Measurements from ENCODE around the gene ATP7B.
"Not testable (repeated sequence)": the region's sequence is repeated elsewhere in the genome, so short reads cannot be mapped to it uniquely, and the experiment has no call there.

The ATP7B gene

DNA sequence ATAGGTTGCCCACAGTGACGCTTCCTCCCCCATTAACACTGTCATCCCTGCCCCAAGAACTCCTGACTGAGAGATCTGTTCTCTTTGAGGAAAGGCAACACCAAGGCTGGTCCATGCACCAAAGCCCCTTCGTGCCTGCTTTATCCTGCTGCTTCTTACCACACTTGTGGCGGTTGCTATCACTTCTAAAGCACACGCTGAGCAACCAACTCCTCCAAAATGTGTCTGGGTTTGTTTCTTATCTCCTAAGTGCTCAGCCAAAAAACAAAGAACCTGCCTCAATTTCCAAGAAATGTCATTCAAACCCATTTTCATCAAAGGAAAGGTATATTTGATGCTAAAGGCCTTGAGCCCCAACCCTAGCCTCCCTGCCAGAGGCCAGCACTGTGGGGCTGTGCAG is 14.6 kb downstream of the ATP7B start:
- peaks cover 15 to 26% of the 10 kb centered on the region in 2 donors for H3K4me1 ChIP-seq (ENCODE audit: control insufficient read depth in 1 of 2, insufficient read depth in 2 of 2, low read length in 2 of 2)
- no peak overlapping the region for H3K27ac ChIP-seq (ENCODE audit: low read length)
- H3K4me3 ChIP-seq (ENCODE audit: low read depth in 1 of 2, low read length in 2 of 2): no peak overlapping the region
- H3K36me3 ChIP-seq (ENCODE audit: control insufficient read depth in 1 of 2, insufficient read depth in 2 of 2, low read length in 2 of 2): no peaks in the 10 kb centered on the region
- no peaks in the 10 kb centered on the region for H3K9me3 ChIP-seq (ENCODE audit: control insufficient read depth in 1 of 2, low read length in 2 of 2)
- H3K27me3 ChIP-seq (ENCODE audit: low read depth, low read length): no peaks in the 10 kb centered on the region

DNA sequence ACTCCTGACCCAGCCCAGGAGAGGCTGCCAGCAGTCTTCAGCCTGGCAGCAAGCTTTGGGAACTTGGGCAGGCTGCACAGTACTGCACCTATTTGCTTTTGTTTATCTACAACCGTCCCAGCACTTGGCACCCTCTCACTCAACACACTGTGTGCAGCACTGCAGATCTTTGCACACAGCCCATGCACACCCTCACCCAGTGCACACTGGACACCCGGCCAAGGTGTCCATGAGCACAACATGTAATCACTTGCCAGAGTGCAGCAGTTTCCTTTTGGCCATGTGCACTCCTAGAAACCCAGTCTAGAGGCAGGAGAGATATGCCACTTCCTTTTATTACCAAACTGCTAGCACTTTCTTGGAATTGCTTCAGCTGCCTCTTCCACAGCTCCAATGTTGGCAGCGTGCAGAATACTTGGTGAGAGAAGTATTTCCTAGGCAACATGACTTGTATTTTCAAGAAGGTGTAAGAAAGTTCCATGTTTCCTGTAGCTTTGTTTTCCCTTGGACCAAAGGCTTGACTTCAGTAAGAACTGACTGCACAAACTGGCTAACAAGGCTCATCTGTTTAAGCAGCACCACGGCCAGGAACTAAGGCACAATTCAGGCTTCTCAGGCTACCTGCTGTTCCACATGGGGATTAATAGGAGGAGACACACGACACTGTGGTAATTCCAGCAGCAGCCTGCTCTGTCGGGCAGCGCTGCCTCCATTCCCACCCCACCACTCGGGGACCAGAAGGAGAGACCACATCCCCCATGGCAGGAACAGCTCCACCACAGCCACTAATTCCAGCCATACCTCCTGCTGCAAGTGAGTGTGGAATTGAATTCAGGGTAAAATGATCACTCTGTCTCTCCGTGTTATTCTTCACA is 15.3 kb downstream of the ATP7B start:
- H3K4me3 ChIP-seq (ENCODE audit: low read depth in 1 of 2, low read length in 2 of 2): peak overlapping the region; percentile 8 to 41
- no peak overlapping the region for H3K27ac ChIP-seq (ENCODE audit: low read length)
- H3K4me1 ChIP-seq (ENCODE audit: control insufficient read depth in 1 of 2, insufficient read depth in 2 of 2, low read length in 2 of 2): peaks cover 15 to 26% of the 10 kb centered on the region in 2 donors
- H3K36me3 ChIP-seq (ENCODE audit: control insufficient read depth in 1 of 2, insufficient read depth in 2 of 2, low read length in 2 of 2): no peaks in the 10 kb centered on the region
- no peaks in the 10 kb centered on the region for H3K9me3 ChIP-seq (ENCODE audit: control insufficient read depth in 1 of 2, low read length in 2 of 2)
- H3K27me3 ChIP-seq (ENCODE audit: low read depth, low read length): no peaks in the 10 kb centered on the region

DNA sequence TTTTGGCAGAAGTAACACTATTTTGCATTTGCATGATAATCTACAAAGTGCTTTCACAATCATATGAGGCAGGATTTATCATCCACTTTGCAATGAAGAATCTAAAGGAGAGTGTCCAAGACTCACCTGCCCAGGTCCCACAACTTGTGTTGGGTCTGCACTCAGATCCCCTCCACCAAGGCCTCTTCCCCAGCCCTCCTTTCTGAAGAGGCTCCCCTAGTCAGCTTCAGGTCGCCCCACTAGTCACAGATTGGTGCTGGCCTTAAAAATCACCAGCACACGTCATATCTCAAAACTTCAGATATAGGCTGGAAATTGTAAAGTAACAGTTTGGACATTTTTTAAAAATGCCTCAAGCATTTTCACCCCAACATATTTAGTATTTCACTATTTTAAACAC is 17.5 kb downstream of the ATP7B start:
- H3K27me3 ChIP-seq (ENCODE audit: low read depth, low read length): no peaks in the 10 kb centered on the region
- peaks cover 9 to 16% of the 10 kb centered on the region in 2 donors for H3K4me1 ChIP-seq (ENCODE audit: control insufficient read depth in 1 of 2, insufficient read depth in 2 of 2, low read length in 2 of 2)
- no peaks in the 10 kb centered on the region for H3K36me3 ChIP-seq (ENCODE audit: control insufficient read depth in 1 of 2, insufficient read depth in 2 of 2, low read length in 2 of 2)
- no peak overlapping the region for H3K4me3 ChIP-seq (ENCODE audit: low read depth in 1 of 2, low read length in 2 of 2)
- H3K27ac ChIP-seq (ENCODE audit: low read length): no peak overlapping the region
- H3K9me3 ChIP-seq (ENCODE audit: control insufficient read depth in 1 of 2, low read length in 2 of 2): no peaks in the 10 kb centered on the region

DNA sequence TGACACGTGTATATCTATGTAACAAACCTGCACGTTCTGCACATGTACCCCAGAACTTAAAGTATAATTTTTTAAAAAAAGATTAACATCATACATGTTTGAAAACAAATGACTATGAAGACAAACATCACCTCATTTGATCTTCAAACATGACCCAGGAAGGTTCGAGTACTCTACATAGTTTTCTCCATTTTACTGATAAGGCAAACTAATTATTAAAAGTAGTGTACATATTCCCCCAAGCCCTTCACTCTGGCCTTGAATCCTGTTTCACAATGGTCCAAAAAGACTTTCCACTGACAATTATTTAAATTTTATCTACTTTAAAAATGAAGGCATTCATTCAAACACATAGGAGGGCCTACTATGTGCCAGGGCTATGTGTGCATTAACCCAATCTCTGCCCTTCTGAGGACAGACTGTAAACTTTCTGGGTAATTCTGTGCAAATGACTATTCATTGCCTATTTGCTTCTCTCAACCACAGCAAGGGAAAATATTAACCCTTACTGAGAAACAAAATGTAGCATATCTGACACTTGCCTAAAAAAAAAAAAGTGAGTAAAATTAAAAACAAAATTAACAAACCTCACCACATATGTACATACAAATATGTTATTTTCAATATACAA is 22.1 kb downstream of the ATP7B start:
- Histone ChIP-seq H3K4me1 (ENCODE audit: control insufficient read depth in 1 of 2, insufficient read depth in 2 of 2, low read length in 2 of 2) (no peaks in the 10 kb centered on the region), H3K9me3 (ENCODE audit: control insufficient read depth in 1 of 2, low read length in 2 of 2) (no peaks in the 10 kb centered on the region), H3K27me3 (ENCODE audit: low read depth, low read length) (no peaks in the 10 kb centered on the region), H3K4me3 (ENCODE audit: low read depth in 1 of 2, low read length in 2 of 2) (no peak overlapping the region), H3K27ac (ENCODE audit: low read length) (no peak overlapping the region), H3K36me3 (ENCODE audit: control insufficient read depth in 1 of 2, insufficient read depth in 2 of 2, low read length in 2 of 2) (no peaks in the 10 kb centered on the region)

DNA sequence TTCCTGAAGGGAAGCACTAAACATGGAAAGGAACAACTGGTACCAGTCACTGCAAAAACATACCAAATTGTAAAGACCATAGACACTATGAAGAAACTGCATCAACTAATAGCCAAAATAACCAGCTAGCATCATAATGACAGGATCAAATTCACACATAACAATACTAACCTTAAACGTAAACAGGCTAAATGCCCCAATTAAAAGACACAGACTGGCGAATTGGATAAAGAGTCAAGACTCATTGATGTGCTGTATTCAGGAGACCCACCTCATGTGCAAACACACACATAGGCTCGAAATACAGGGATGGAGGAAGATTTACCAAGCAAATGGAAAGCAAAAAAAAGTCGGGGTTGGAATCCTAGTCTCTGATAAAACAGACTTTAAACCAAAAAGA is 26.3 kb downstream of the ATP7B start:
- not testable (repeated sequence) for H3K27me3 ChIP-seq (ENCODE audit: low read depth, low read length); H3K4me1 ChIP-seq (ENCODE audit: control insufficient read depth in 1 of 2, insufficient read depth in 2 of 2, low read length in 2 of 2); H3K27ac ChIP-seq (ENCODE audit: low read length); H3K4me3 ChIP-seq (ENCODE audit: low read depth in 1 of 2, low read length in 2 of 2); H3K9me3 ChIP-seq (ENCODE audit: control insufficient read depth in 1 of 2, low read length in 2 of 2); H3K36me3 ChIP-seq (ENCODE audit: control insufficient read depth in 1 of 2, insufficient read depth in 2 of 2, low read length in 2 of 2)

DNA sequence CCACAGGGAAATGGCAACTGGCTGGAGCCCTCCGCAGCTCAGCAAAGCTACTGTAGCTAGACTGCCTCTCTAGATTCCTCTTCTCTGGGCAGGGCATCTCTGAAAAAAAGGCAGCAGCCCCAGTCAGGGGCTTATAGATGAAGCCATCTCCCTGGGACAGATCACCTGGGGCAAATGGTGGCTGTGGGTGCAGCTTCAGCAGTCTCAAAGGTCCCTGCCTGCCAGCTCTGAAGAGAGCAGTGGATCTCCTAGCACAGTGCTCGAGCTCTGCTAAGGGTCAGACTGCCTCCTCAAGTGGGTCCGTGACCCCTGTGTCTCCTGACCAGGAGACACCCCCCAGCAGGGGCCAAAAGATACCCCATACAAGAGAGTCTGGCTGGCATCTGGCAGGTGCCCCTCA is 28.0 kb downstream of the ATP7B start:
- H3K4me3 ChIP-seq (ENCODE audit: low read depth in 1 of 2, low read length in 2 of 2); H3K9me3 ChIP-seq (ENCODE audit: control insufficient read depth in 1 of 2, low read length in 2 of 2); H3K4me1 ChIP-seq (ENCODE audit: control insufficient read depth in 1 of 2, insufficient read depth in 2 of 2, low read length in 2 of 2); H3K36me3 ChIP-seq (ENCODE audit: control insufficient read depth in 1 of 2, insufficient read depth in 2 of 2, low read length in 2 of 2); H3K27ac ChIP-seq (ENCODE audit: low read length); H3K27me3 ChIP-seq (ENCODE audit: low read depth, low read length): not testable (repeated sequence)

DNA sequence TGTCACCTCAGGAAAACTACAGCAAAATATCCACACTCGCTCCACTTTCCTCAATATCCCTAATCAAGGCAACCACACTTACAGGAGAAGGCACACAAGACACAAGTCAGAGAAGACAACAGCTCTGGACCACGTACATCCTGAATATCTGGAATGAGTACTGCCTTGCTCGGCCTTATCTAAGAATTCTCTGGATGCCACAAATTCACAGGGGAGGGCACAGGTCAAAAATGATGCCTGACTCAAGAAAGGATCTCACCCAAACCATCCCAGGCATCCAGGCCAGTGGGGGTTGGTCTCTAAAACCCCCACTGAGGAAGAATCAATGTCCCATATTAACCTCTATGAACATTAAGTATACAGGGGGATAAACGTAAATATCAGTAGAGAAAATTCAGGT is 29.9 kb downstream of the ATP7B start:
- Histone ChIP-seq H3K27ac (ENCODE audit: low read length) (no peak overlapping the region), H3K27me3 (ENCODE audit: low read depth, low read length) (no peaks in the 10 kb centered on the region), H3K4me3 (ENCODE audit: low read depth in 1 of 2, low read length in 2 of 2) (no peak overlapping the region), H3K36me3 (ENCODE audit: control insufficient read depth in 1 of 2, insufficient read depth in 2 of 2, low read length in 2 of 2) (no peaks in the 10 kb centered on the region), H3K9me3 (ENCODE audit: control insufficient read depth in 1 of 2, low read length in 2 of 2) (no peaks in the 10 kb centered on the region), H3K4me1 (ENCODE audit: control insufficient read depth in 1 of 2, insufficient read depth in 2 of 2, low read length in 2 of 2) (no peaks in the 10 kb centered on the region)

DNA sequence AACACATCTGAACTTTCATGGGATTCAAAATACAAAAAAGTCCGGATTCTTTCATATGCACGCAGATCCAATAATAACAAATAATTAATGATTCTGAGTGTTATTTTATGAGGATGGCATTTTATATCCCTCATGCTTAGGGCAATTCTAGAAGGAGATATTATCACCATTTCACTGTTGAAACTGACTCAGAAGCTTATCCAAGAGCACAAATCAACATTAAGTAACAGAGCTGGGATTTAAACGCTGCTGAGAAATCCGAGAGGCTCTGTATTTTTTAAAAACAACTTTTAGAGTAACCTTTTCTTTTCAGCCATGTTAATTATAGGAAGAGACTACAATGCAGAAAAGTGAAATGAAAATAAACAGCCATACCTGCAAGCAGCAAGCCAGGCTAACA is 30.3 kb downstream of the ATP7B start:
- no peaks in the 10 kb centered on the region for H3K4me1 ChIP-seq (ENCODE audit: control insufficient read depth in 1 of 2, insufficient read depth in 2 of 2, low read length in 2 of 2)
- no peaks in the 10 kb centered on the region for H3K9me3 ChIP-seq (ENCODE audit: control insufficient read depth in 1 of 2, low read length in 2 of 2)
- H3K27ac ChIP-seq (ENCODE audit: low read length): no peak overlapping the region
- H3K4me3 ChIP-seq (ENCODE audit: low read depth in 1 of 2, low read length in 2 of 2): no peak overlapping the region
- no peaks in the 10 kb centered on the region for H3K36me3 ChIP-seq (ENCODE audit: control insufficient read depth in 1 of 2, insufficient read depth in 2 of 2, low read length in 2 of 2)
- H3K27me3 ChIP-seq (ENCODE audit: low read depth, low read length): no peaks in the 10 kb centered on the region

DNA sequence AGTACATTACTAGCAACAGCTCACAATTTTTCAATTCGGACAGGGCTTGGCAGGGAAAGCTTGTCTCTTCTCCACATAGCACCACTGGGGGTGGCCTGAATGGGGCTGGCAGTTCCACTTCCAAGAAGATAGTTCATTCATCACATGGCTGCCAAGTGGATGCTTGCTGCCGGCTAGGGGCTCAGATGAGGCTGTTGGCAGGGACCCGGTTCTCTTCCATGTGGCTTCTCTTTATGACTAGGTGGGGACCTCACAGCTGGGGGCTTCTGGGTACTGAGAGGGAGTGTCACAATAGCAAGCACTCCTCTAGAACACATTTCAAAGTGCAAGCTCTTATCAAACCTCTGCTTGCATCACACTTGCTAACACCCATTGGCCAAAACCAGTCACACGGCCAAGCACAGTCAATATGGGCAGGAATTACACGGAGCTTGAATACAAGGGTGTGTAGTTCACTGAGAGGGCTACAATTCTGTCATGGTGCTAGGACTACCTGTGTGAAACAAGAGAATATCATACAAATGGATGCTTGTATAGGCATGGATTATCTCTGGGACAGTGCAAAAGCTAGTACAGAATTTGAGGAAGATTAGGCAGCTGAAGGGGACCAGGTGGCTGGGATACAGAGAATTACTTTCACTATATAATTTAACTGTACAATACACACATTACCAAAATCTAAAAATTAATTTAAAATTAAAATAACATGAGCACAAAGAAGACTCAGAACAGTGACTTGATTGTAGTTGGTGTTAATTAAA is 32.3 kb downstream of the ATP7B start:
- Histone ChIP-seq H3K36me3 (ENCODE audit: control insufficient read depth in 1 of 2, insufficient read depth in 2 of 2, low read length in 2 of 2) (peaks cover 0 to 3% of the 10 kb centered on the region in 2 donors), H3K4me3 (ENCODE audit: low read depth in 1 of 2, low read length in 2 of 2) (no peak overlapping the region), H3K9me3 (ENCODE audit: control insufficient read depth in 1 of 2, low read length in 2 of 2) (no peaks in the 10 kb centered on the region), H3K4me1 (ENCODE audit: control insufficient read depth in 1 of 2, insufficient read depth in 2 of 2, low read length in 2 of 2) (no peaks in the 10 kb centered on the region), H3K27me3 (ENCODE audit: low read depth, low read length) (no peaks in the 10 kb centered on the region), H3K27ac (ENCODE audit: low read length) (no peak overlapping the region)

DNA sequence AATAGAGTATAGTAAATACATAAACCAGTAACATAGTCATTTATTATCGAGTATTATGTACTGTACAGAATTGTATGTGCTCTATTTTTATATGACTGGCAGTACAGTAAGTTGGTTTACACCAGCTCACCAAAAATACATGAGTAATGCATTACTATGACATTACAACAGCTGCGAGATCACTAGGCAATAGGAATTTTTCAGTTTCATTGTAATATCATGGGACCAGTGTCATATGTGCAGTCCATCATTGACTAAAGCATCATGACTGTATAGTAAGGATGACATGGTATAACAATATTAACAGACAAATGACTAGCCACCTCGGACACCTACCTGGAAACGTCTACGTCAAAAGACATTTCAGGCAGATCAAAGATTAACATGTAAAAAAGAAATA is 33.6 kb downstream of the ATP7B start:
- Histone ChIP-seq H3K9me3 (ENCODE audit: control insufficient read depth in 1 of 2, low read length in 2 of 2) (no peaks in the 10 kb centered on the region), H3K27me3 (ENCODE audit: low read depth, low read length) (no peaks in the 10 kb centered on the region), H3K27ac (ENCODE audit: low read length) (no peak overlapping the region), H3K4me1 (ENCODE audit: control insufficient read depth in 1 of 2, insufficient read depth in 2 of 2, low read length in 2 of 2) (no peaks in the 10 kb centered on the region), H3K36me3 (ENCODE audit: control insufficient read depth in 1 of 2, insufficient read depth in 2 of 2, low read length in 2 of 2) (peaks cover 0 to 3% of the 10 kb centered on the region in 2 donors), H3K4me3 (ENCODE audit: low read depth in 1 of 2, low read length in 2 of 2) (no peak overlapping the region)

DNA sequence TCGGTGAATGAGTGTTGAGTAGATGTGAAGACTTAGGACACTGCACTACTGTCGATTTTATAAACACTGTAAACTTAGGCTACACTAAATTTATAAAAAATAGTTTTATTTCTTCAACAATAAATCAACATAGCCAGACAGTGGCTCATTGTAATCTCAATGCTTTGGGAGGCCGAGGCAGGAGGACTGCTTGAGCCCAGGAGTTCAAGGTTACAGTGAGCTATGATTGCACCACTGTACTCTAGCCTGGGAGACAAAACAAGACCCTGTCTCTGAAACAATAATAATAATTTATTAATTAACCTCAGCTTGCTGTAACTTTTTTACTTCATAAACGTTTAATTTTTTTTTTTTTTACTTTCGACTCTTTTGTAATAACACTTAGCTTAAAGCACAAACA is 34.4 kb downstream of the ATP7B start:
- no peaks in the 10 kb centered on the region for H3K9me3 ChIP-seq (ENCODE audit: control insufficient read depth in 1 of 2, low read length in 2 of 2)
- H3K27ac ChIP-seq (ENCODE audit: low read length): no peak overlapping the region
- no peak overlapping the region for H3K4me3 ChIP-seq (ENCODE audit: low read depth in 1 of 2, low read length in 2 of 2)
- no peaks in the 10 kb centered on the region for H3K4me1 ChIP-seq (ENCODE audit: control insufficient read depth in 1 of 2, insufficient read depth in 2 of 2, low read length in 2 of 2)
- no peaks in the 10 kb centered on the region for H3K27me3 ChIP-seq (ENCODE audit: low read depth, low read length)
- H3K36me3 ChIP-seq (ENCODE audit: control insufficient read depth in 1 of 2, insufficient read depth in 2 of 2, low read length in 2 of 2): peaks cover 0 to 3% of the 10 kb centered on the region in 2 donors
